GM12873 (cell line): ENCODE data around the gene ZNF580.

Experiments
- TF ChIP-seq, protein P1 (sequence below): IDR thresholded peaks from 2 replicates; pipeline ENCODE4 v1.5.1; 2012; ENCODE audit warnings: low read depth, mild to moderate bottlenecking, moderate library complexity, low read length, control low read depth; ENCODE audit not compliant: insufficient read depth; ENCODE audit errors: missing control alignments

ZNF580 gene

GRCh38 chr19:55660991-55661390 lies 20.2 kb downstream of the ZNF580 start:
- TF ChIP-seq, protein P1, sequence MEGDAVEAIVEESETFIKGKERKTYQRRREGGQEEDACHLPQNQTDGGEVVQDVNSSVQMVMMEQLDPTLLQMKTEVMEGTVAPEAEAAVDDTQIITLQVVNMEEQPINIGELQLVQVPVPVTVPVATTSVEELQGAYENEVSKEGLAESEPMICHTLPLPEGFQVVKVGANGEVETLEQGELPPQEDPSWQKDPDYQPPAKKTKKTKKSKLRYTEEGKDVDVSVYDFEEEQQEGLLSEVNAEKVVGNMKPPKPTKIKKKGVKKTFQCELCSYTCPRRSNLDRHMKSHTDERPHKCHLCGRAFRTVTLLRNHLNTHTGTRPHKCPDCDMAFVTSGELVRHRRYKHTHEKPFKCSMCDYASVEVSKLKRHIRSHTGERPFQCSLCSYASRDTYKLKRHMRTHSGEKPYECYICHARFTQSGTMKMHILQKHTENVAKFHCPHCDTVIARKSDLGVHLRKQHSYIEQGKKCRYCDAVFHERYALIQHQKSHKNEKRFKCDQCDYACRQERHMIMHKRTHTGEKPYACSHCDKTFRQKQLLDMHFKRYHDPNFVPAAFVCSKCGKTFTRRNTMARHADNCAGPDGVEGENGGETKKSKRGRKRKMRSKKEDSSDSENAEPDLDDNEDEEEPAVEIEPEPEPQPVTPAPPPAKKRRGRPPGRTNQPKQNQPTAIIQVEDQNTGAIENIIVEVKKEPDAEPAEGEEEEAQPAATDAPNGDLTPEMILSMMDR: no peak

- TF ChIP-seq, protein P1: no peak
Measured at GRCh38 chr19:55661826-55662225, 21.0 kb downstream of the ZNF580 start.

DNA sequence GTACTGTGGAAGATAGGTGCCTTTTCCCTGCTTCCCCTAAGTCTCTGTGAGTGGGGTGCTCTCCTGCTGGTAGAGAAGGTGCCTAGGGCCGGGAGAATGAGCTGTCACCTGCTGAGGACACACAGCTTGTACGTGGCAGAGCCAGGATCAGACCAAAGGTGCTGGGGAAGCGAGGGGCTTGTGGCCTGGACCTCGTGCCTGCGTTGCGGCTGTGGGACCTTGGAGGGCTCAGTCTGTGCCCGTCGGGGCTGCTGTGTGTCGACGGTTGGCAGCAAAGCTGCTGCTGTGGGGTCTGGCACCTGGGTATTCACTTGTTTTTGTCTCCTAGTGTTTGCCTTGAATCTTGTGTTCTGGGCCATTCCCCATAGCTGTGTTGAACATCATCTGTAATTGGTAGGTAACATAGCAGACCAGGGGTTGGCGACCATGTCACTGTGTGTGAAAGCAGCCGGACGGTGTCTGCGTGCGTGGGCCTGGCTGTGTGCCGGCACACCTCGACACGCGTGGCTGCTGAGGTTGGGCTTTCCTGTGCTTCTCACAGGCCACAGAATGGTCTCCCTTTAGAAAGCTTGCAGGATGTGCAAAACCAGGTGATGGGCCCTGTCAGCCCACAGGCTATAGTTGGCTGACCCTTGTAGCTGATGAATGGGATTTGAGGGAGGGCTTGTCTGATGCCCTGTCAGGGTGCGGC lies 23.2 kb downstream of the ZNF580 start:
- TF ChIP-seq, protein P1: no peak

GRCh38 chr19:55666343-55667005 lies 25.7 kb downstream of the ZNF580 start:
- TF ChIP-seq, protein P1: no peak

DNA sequence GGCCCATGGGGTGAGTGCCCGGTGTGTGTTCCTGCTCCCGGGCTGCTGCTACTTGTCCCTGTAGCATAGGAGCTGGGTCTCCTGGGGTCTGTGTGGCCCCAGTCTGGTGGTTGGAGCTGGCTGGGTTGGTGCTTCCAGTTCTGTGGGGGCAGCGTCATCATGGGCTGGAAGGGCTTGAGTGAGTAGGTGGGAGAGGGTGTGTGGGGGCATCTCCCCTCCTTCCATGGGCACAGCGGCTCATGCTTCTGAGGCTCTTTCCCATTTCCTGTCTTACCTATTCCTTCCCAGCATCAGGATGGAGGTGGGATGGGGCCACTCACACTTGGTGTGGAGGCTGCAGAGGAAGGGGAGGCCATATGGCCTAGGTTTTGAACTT lies 26.2 kb downstream of the ZNF580 start:
- TF ChIP-seq, protein P1: no peak

- TF ChIP-seq, protein P1: no peak
Measured at GRCh38 chr19:55667511-55667910, 26.7 kb downstream of the ZNF580 start.

DNA sequence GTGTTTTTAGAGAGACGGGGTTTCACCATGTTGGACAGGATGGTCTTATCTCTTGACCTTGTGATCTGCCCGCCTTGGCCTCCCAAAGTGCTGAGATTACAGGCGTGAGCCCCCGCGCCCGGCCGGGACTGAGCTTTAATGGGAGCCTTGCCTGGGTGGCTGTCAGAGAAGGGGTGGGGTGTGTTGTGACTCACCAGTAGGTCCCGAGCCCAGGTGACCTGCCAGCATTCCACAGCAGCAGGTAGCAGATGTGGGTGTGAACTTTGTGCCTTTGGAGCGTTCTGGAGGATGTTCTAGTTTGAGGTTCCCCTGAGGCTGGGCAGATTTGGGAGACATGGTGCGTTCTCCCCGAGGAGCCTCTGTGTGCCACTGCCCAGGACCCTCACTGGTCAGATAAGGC lies 27.2 kb downstream of the ZNF580 start:
- TF ChIP-seq, protein P1: no peak
